Measurements from ENCODE around the gene PCDH1.

- no peak for TF ChIP-seq CTCF (IDR thresholded peaks at IDR 0.05)
- TF ChIP-seq POLR2A (IDR thresholded peaks at IDR 0.05) = no peak
Measured at GRCh38 chr5:141839015-141839513, 39.1 kb downstream of the PCDH1 start.

All from testis (tissue), 2 donors.